GM23248 (cell line): ENCODE results near the gene MYLIP.

Experiments used
- EZH2 ChIP-seq: fragments of 200-600 bp; sonication (generic); IDR thresholded peaks from 2 replicates; pipeline ENCODE4 v1.6.1; 2018; ENCODE audit warnings: antibody characterized with exemption, mild to moderate bottlenecking; ENCODE audit not compliant: insufficient read depth, poor library complexity, severe bottlenecking
- EZH2phosphoT487 ChIP-seq: fragments of 200-600 bp; sonication (generic); IDR thresholded peaks from 2 replicates; pipeline ENCODE4 v1.6.1; 2018; ENCODE audit warnings: antibody characterized with exemption, moderate library complexity, mild to moderate bottlenecking, low read depth; ENCODE audit not compliant: insufficient read depth

DNA sequence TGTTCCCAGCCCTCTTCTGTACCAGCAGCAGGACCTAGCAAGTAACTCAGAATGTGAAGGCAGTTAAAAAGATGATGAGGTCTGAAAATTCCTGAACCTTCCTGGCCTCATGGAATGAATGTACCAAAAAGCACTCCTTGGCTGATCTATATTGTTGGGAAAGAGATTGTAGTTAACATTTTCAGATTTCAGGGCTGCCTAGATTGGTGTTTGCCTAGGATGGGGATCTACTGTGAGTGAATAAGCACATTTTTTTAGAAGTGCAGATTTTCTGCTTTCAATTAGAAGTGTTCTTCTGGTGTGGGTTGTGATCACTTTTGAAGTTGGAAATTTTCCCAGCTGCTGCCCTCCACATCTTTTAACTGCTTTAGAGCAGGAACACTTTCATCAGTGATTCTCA lies 6.2 kb downstream of the MYLIP start:
- TF ChIP-seq EZH2 (no peak), EZH2phosphoT487 (no peak)
